Stomach smooth muscle (tissue), 2 donors: ENCODE data around the gene TAOK1.

Experiments
- H3K27ac ChIP-seq: one replicate; pipeline ENCODE4 v1.7.0; 2013; ENCODE audit warnings: mild to moderate bottlenecking, low read length, inconsistent platforms
- H3K27me3 ChIP-seq, 2 donors: one replicate each; pipeline ENCODE4 v1.7.0; 2013; ENCODE audit warnings: low read length in 2 of 2; ENCODE audit not compliant: insufficient read depth in 2 of 2, control insufficient read depth in 1 of 2
- H3K36me3 ChIP-seq, 2 donors: one replicate each; pipeline ENCODE4 v1.7.0; 2013; ENCODE audit warnings: low read length in 2 of 2; ENCODE audit not compliant: control insufficient read depth in 2 of 2, insufficient read depth in 2 of 2
- H3K4me1 ChIP-seq: one replicate; pipeline ENCODE4 v1.7.0; 2013; ENCODE audit warnings: low read length; ENCODE audit not compliant: control insufficient read depth, insufficient read depth
- H3K4me3 ChIP-seq, 2 donors: one replicate each; pipeline ENCODE4 v1.7.0; 2013; ENCODE audit warnings: low read length in 2 of 2
- H3K9ac ChIP-seq, 2 donors: one replicate each; pipeline ENCODE4 v1.7.0; 2013; ENCODE audit warnings: low read length in 2 of 2, mild to moderate bottlenecking in 1 of 2
- H3K9me3 ChIP-seq, 2 donors: one replicate each; pipeline ENCODE4 v1.7.0; 2013; ENCODE audit warnings: low read length in 2 of 2; ENCODE audit not compliant: control insufficient read depth in 2 of 2
- donor health status: healthy.
- donor health status: Pancreatic carcinoma.

The TAOK1 gene

GRCh38 chr17:29585080-29585751, 195.1 kb downstream of the TAOK1 start:
- H3K4me3 ChIP-seq, result peak overlapping the region in 1 of 2 donors; percentile 40
- H3K27me3 ChIP-seq, result no peaks in the 10 kb centered on the region
- peak overlapping the region; percentile 13 to 34 for H3K9ac ChIP-seq
- H3K4me1 ChIP-seq, result peaks cover 52% of the 10 kb centered on the region
- H3K27ac ChIP-seq, result peak overlapping the region; percentile 18
- peaks cover 7 to 16% of the 10 kb centered on the region in 2 donors for H3K36me3 ChIP-seq
- H3K9me3 ChIP-seq, result no peaks in the 10 kb centered on the region

- H3K27ac ChIP-seq, result peak overlapping the region; percentile 64
- H3K4me3 ChIP-seq, result peak overlapping the region in 1 of 2 donors; percentile 15
- H3K9ac ChIP-seq, result peak overlapping the region in 1 of 2 donors; percentile 31
- H3K9me3 ChIP-seq, result no peaks in the 10 kb centered on the region
- H3K36me3 ChIP-seq, result peaks cover 6 to 9% of the 10 kb centered on the region in 2 donors
- H3K4me1 ChIP-seq, result peaks cover 65% of the 10 kb centered on the region
- H3K27me3 ChIP-seq, result no peaks in the 10 kb centered on the region
Measured at GRCh38 chr17:29586676-29587469, 196.7 kb downstream of the TAOK1 start.

- Histone ChIP-seq H3K36me3 (peaks cover 0 to 4% of the 10 kb centered on the region in 2 donors), H3K4me1 (peaks cover 72% of the 10 kb centered on the region), H3K9me3 (no peaks in the 10 kb centered on the region), H3K27ac (peak overlapping the region; percentile 64), H3K27me3 (no peaks in the 10 kb centered on the region), H3K4me3 (peak overlapping the region; percentile 81 to 88), H3K9ac (peak overlapping the region; percentile 73 to 82)
Measured at GRCh38 chr17:29587591-29587990, 197.4 kb downstream of the TAOK1 start.

GRCh38 chr17:29588017-29588561, 197.9 kb downstream of the TAOK1 start:
- H3K4me1 ChIP-seq, result peaks cover 75% of the 10 kb centered on the region
- no peaks in the 10 kb centered on the region for H3K9me3 ChIP-seq
- H3K27ac ChIP-seq, result peak overlapping the region; percentile 64
- peak overlapping the region; percentile 73 to 82 for H3K9ac ChIP-seq
- H3K4me3 ChIP-seq, result peak overlapping the region; percentile 81 to 88
- H3K27me3 ChIP-seq, result no peaks in the 10 kb centered on the region
- peaks cover 0 to under 1% of the 10 kb centered on the region in 2 donors for H3K36me3 ChIP-seq

- H3K9ac ChIP-seq, result peak overlapping the region; percentile 73 to 82
- no peaks in the 10 kb centered on the region for H3K36me3 ChIP-seq
- H3K27me3 ChIP-seq, result peaks cover 0 to 2% of the 10 kb centered on the region in 2 donors
- peak overlapping the region; percentile 64 for H3K27ac ChIP-seq
- H3K4me3 ChIP-seq, result peak overlapping the region; percentile 81 to 88
- peaks cover 72% of the 10 kb centered on the region for H3K4me1 ChIP-seq
- H3K9me3 ChIP-seq, result no peaks in the 10 kb centered on the region
Measured at GRCh38 chr17:29588562-29589411, 198.6 kb downstream of the TAOK1 start.

- H3K9me3 ChIP-seq, result no peaks in the 10 kb centered on the region
- peaks cover 73% of the 10 kb centered on the region for H3K4me1 ChIP-seq
- peak within 1 kb of the TSS; percentile 81 to 88 for H3K4me3 ChIP-seq
- no peaks in the 10 kb centered on the region for H3K36me3 ChIP-seq
- peak within 1 kb of the TSS; percentile 71 for H3K27ac ChIP-seq
- H3K27me3 ChIP-seq, result peaks cover 0 to 3% of the 10 kb centered on the region in 2 donors
- peak within 1 kb of the TSS; percentile 73 to 82 for H3K9ac ChIP-seq
Measured at GRCh38 chr17:29589524-29590410, 199.6 kb downstream of the TAOK1 start, which contains the start of gene GIT1. Gene GIT1 (minus strand): TSS chr17:29589648. CDS start chr17:29589378, 270 bp downstream.

- peak overlapping the region; percentile 77 for H3K4me3 ChIP-seq
- peak overlapping the region; percentile 71 for H3K27ac ChIP-seq
Measured at GRCh38 chr17:29590411-29591145, 200.4 kb downstream of the TAOK1 start.

GRCh38 chr17:29591146-29591736, 201.1 kb downstream of the TAOK1 start:
- H3K9ac ChIP-seq, result peak overlapping the region in 1 of 2 donors; percentile 12

More at GRCh38 chr17:29590411-29591145, 200.4 kb downstream of the TAOK1 start:
- H3K27me3 ChIP-seq, result peaks cover 0 to 3% of the 10 kb centered on the region in 2 donors
- peak overlapping the region; percentile 60 to 72 for H3K9ac ChIP-seq
- H3K9me3 ChIP-seq, result no peaks in the 10 kb centered on the region
- peaks cover 66% of the 10 kb centered on the region for H3K4me1 ChIP-seq
- no peaks in the 10 kb centered on the region for H3K36me3 ChIP-seq

More at GRCh38 chr17:29591146-29591736, 201.1 kb downstream of the TAOK1 start:
- peaks cover 70% of the 10 kb centered on the region for H3K4me1 ChIP-seq
- H3K9me3 ChIP-seq, result no peaks in the 10 kb centered on the region
- peaks cover 0 to 3% of the 10 kb centered on the region in 2 donors for H3K27me3 ChIP-seq
- peak overlapping the region; percentile 56 to 77 for H3K4me3 ChIP-seq
- H3K36me3 ChIP-seq, result no peaks in the 10 kb centered on the region
- H3K27ac ChIP-seq, result peak overlapping the region; percentile 71
